HG03521 (cell line): ENCODE measurements around the gene ZMPSTE24.

Source experiments
- ATAC-seq: cut with Tn5 transposase; IDR thresholded peaks from one replicate; pipeline ENCODE4 v1.9.1; 2021; ENCODE audit warnings: mild to moderate bottlenecking, moderate library complexity; ENCODE audit not compliant: unreplicated experiment

ZMPSTE24 gene

DNA sequence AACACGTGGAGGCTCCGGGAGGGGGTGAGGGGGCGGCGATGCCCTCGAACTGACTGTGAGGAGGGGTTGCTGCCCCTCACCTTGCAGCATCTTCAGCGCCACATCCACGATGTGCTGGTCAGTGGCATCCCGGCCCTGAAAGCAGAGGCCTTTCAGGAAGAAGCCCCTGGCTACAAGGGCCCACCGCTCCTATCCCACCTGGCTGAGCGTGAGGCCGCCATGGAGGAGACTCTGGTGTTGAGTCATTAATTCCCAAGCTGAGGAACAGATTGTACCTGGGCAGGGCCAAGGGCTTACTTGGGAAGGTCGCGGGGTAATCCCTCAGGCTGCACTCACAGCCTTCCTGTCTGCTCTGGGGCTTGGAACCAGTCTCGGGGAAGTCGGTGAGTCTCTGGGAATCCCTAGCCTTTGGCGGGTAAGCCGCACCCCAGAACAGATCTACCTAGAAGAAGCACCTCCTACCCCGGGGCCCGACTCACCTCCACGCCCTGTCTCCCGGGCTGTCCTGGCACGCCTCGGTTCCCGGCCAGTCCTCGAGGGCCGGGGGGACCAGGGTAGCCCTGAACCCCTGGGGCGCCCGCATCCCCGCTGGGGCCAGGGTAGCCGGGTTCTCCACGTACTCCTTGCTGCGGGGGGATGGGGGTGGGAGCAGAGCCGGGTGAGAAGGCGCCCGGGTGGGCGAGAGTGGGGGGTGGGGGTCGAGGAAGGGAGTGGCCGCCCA is 45.2 kb downstream of the ZMPSTE24 start:
- ATAC-seq, result no peak

- no peak for ATAC-seq
Observed at GRCh38 chr1:40303790-40304189, 45.8 kb downstream of the ZMPSTE24 start.

DNA sequence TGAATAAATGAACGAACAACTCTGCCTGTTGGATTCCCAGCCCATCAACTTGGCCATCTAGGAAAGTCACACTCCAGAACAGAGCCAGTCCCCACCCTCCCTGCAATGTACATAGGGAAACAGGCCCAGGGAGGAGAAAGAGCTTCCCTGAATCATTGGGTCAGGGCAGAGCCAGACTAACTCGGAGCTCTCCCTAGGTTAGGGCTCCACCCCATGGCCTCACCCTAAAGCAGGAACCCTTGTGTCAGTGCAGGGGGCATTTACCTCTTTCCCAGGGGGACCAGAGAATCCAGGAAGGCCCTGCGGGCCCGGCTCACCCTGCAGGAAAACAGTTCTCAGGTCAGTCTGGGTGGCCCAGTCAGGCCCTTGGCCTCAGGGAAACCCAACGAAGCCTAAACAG is 47.4 kb downstream of the ZMPSTE24 start:
- no peak for ATAC-seq

DNA sequence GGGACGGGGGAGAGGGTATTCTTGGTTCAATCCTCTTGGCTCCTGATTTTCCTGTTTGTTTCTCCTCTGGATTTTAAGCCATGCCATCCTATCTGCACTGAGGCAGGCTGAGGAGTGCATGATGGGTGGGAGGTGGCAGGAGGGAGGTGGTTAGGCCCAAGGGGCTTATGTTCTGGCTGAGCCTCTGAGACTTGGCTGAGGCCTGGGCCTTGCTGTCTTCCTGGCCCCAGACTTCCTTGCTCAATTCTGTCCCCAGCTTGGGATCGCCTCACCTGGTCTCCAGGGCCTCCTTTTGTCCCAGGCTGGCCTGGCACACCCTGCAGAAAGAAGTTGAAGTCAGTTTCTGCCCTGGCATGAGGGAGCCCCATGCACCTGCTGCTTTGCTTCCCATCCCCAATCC is 47.8 kb downstream of the ZMPSTE24 start:
- ATAC-seq, result no peak

DNA sequence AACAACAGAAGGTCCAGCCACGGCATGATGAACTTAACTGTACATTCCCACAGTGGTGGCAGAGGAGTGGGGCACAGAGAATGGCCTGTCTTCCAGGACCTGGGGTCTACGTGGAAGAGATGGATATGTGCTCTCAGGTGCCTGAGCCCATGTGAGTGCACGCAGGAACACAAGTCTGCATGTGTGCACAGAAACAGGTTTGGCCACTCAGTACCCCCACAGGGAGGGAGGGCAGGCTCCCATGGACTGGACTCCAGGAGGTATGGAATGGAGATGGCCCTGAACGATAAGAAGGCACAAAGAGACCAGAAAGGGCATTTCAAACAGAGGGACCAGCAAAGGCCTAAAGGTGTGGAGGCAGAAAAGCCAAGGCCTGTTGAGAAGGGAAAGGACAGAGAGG is 48.3 kb downstream of the ZMPSTE24 start:
- no peak for ATAC-seq

GRCh38 chr1:40307186-40307585 is 49.1 kb downstream of the ZMPSTE24 start:
- no peak for ATAC-seq

DNA sequence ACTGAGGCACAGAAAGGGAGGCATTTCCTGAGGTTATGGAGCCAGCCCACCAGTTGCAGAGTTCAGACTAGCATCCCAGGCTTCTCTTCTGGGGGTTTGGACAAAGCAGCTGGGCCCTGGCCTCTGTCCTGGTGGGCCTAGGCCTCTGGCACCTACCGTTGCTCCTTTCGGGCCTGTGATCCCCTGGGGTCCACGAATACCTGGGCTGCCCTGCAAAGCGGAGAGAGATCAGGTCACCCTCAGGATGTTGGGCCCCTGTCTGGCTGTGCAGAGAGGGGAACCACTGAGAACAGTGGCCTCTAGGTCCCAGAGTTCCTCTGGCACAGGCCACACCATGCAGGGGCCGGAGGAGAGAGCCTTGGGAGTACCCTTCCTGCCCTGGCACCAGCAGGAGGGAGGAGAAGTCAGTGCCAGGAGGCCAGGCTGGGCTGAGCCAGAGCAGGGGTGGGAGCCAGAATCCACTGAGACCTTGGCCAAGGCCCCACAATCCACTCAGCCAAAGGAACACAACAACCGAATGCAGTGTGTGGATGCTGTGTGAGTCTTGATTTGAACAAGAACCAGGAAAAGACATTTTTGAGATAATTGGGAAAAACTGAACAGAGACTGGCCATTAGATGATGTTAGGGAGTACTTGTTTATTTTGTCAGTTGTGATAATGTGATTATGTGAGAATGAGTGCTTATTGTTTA is 50.1 kb downstream of the ZMPSTE24 start:
- no peak for ATAC-seq

- no peak for ATAC-seq
Observed at GRCh38 chr1:40309374-40310128, 51.5 kb downstream of the ZMPSTE24 start.

DNA sequence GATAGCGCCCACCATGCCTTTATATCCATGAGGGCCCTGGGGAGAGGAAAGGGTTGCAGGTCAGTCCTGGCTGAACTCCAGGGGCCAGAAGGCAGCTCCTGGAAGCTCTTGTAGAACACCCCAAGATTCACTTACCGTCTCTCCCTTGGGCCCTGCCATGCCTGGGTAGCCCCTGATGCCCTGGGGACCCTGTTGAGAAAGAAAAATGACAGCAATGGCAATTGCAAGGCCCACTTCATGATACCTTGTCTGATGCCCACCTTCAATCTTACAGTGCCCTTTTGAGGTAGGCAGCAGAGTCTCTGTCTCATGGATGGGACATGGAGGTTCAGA is 52.1 kb downstream of the ZMPSTE24 start:
- no peak for ATAC-seq

GRCh38 chr1:40310983-40311642 is 53.1 kb downstream of the ZMPSTE24 start:
- ATAC-seq, result no peak

DNA sequence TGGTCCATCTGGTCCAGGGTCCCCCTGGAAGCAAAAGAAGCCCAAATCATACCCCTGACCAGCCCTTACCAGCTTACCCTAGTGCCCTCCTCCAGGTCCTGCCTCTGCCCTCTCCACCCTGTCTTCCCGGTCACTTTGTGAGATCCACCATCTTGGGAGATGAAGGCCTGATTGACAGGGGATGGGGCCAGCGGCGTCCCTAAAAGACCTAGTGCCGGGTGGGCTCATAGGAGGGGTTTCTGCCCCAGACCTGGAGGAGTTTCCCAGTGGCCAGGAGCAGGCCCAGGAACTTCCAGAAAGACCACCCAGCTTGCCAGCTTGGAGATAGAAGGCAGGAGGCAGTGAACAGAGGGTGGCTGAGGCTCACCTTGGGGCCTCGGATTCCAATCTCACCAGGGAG is 53.7 kb downstream of the ZMPSTE24 start:
- ATAC-seq, result no peak

DNA sequence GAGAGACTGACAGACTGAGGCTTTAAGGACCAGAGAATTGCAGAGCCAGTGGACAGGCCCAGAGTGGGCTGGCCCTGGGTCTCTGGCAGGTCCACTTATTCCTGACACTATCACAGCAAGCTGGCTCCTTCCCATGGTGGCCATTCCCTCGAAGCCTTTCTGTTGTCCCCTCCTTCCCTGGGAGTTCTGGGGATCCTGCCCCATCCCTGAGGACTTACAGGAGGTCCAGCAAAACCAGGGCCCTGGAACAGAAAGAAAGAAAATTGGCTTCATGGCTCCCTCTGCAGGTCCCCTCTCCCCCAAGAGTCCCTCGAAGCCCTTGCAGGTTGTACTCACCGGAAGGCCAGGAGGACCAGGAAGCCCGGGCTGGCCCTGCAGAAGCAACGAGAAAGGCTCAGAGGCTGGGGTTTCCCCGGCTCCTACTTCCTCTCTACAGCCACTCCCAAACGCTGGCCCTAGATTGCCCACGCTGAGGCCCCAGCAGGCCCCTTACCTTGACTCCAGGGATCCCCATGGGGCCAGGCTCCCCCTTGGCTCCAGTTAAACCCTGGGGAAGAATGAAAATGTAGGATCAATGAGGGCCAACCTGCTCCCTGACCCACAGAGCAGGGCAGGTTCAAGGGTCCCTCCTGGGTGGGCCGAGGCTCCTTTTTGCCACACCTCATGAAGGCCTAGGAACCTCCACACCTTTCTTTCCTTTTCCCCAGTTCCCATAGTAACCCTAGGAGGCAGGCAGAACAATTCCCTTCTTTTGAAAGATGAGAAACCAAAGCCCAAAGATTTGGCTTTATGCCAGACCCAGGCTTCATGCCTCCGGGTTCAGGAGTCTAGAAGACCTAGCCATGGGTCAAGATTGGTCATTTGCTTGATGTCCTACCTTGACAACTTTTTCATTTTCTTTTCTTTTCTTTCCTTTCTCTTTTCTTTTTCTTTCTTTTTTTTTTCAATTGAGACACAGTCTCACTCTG is 54.5 kb downstream of the ZMPSTE24 start:
- ATAC-seq, result no peak

DNA sequence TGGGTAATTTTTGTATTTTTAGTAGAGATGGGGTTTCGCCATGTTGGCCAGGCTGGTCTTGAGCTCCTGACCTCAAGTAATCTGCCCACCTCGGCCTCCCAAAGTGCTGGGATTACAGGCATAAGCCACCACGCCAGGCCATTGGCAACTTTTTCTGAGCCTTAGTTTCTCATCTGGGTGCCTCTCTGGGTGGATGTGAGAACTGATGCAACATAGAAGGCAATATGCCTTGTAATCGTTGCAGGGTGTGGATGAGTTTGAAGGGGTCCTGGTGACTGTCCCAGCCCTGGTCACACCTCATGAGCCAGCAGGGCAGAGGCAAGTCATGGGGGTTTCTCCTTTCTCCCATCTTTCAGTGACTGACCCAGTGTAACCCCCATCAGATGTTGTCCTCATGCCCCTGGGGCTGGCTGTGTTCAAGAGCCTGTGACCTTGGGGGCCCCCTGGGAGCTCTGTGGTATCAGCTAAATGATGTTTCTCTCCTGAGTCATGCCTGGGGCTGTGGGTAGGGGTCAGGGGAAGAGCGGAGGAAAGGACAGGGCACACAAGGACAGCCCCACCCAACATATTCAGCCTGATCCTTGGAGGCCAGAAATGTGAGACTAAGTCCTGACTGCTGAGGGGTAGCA is 55.4 kb downstream of the ZMPSTE24 start:
- no peak for ATAC-seq

DNA sequence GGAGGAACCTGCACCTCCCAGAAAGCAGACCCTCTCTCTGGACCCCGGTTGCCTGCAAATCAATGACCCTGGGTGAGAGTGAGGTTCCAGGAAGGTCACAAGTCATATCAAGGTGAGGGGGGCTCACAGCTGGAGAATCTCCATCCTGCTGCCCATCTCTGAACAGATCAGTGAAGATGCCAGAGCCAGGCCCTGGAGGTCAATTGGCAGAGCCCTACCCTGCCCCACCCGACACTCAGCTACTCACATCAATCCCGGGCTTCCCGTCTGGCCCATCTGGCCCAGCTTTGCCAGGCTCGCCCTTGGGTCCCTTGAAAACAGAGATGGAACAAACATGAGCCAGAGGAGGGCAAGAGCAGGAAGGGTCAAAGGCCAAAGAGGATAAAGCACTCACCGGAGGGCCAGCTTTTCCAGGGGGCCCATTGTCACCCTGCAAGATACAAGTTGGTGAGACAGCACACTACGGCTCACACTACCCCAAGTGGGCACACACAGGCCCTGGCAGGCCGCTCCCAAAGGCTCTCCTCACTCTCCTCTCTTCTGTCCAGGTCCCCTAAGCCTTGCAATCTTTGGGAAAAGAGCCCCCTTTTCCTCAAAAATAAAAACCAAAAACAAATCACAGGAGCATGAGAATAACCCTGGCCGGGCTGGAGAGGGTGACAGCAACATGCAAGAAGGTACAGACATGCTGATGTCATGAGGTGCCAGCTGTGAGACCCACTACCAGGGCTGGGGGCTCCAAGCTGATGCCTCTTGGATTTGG is 56.1 kb downstream of the ZMPSTE24 start:
- ATAC-seq, result no peak

GRCh38 chr1:40314721-40315238 is 56.7 kb downstream of the ZMPSTE24 start:
- no peak for ATAC-seq

DNA sequence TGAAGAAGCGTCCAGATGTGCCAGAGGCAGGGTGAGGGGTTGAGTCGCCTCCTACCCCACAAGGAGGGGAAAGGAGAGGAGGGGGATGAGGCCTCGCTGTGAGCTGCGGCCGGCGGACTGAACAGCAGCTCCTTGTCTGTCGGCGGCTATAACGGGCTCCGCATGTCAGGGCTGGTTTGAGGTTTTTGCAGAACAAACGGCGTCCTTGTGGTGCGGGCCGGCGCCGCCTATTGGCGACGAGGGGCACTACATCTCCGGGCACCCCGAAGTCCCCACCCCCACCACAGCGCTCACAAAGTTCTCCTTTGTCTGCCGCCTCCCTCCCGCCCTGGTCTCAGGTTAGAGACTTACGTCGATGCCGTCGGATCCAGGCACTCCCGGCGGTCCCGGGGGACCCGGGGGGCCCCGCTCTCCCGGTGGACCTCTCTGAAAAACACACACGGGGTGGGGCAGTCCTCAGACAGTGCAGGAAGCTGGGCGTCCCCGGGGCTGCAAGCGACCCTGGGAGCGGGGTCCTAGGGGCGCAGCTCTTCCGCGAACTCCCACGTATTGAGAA is 57.3 kb downstream of the ZMPSTE24 start:
- ATAC-seq, result peak; percentile 54

- ATAC-seq, result no peak
Observed at GRCh38 chr1:40315795-40316594, 58.0 kb downstream of the ZMPSTE24 start.
